NCI-H1092 (cell line): ENCODE measurements around the gene SPRY4.
"Not testable (repeated sequence)": the region's sequence is repeated elsewhere in the genome, so short reads cannot be mapped to it uniquely, and the experiment has no call there.

ENCODE experiments used
- DNase-seq: peaks from one replicate; lab custom pipeline; 2025; lab: John Stamatoyannopoulos, UW

Gene SPRY4

GRCh38 chr5:142315096-142315900 is 9.5 kb downstream of the SPRY4 start:
- no peak for DNase-seq

GRCh38 chr5:142314606-142315005 is 10.2 kb downstream of the SPRY4 start:
- no peak for DNase-seq

- no peak for DNase-seq
These were observed 10.7 kb downstream of the SPRY4 start for GRCh38 chr5:142314109-142314508.

- no peak for DNase-seq
These were observed 11.1 kb downstream of the SPRY4 start for GRCh38 chr5:142313682-142314081.

- DNase-seq = no peak
These were observed 11.5 kb downstream of the SPRY4 start for GRCh38 chr5:142313275-142313674.

GRCh38 chr5:142312399-142312798 is 12.4 kb downstream of the SPRY4 start:
- no peak for DNase-seq

- no peak for DNase-seq
These were observed 13.1 kb downstream of the SPRY4 start for GRCh38 chr5:142311725-142312124.

- DNase-seq = no peak
These were observed 14.0 kb downstream of the SPRY4 start for GRCh38 chr5:142310803-142311202.

- DNase-seq = no peak
These were observed 15.0 kb downstream of the SPRY4 start for GRCh38 chr5:142309747-142310318.

GRCh38 chr5:142308358-142308757 is 16.5 kb downstream of the SPRY4 start:
- no peak for DNase-seq

- no peak for DNase-seq
These were observed 17.5 kb downstream of the SPRY4 start for GRCh38 chr5:142307146-142307890.

- DNase-seq = no peak
These were observed 18.7 kb downstream of the SPRY4 start for GRCh38 chr5:142306077-142306502.

GRCh38 chr5:142305211-142305610 is 19.6 kb downstream of the SPRY4 start:
- no peak for DNase-seq

GRCh38 chr5:142304013-142304701 is 20.7 kb downstream of the SPRY4 start:
- no peak for DNase-seq

GRCh38 chr5:142303565-142303964 is 21.3 kb downstream of the SPRY4 start:
- no peak for DNase-seq

- no peak for DNase-seq
These were observed 23.3 kb downstream of the SPRY4 start for GRCh38 chr5:142301540-142301939.

GRCh38 chr5:142300677-142301076 is 24.1 kb downstream of the SPRY4 start:
- DNase-seq = no peak

- no peak for DNase-seq
These were observed 26.0 kb downstream of the SPRY4 start for GRCh38 chr5:142298789-142299188.

GRCh38 chr5:142297786-142298185 is 27.0 kb downstream of the SPRY4 start:
- DNase-seq = not testable (repeated sequence)

- no peak for DNase-seq
These were observed 27.9 kb downstream of the SPRY4 start for GRCh38 chr5:142296914-142297417.

- DNase-seq = no peak
These were observed 28.6 kb downstream of the SPRY4 start for GRCh38 chr5:142295960-142296860.
